A375 (cell line): ENCODE measurements around the gene KRTAP4-1. TPM values are rescaled to one million over a fixed set of nuclear protein-coding genes. Genes with fewer than 3 reads are reported as not detected.

Experiments
- small RNA-seq: library from RNA; depleted of rRNA; stranded (forward); fragments of <200 nt; gene quantifications from one replicate; pipeline ENCODE3, GENCODE V24; 2014
- total RNA-seq: library from RNA; depleted of rRNA; stranded (reverse); fragments of >200 nt; shearing (Covaris generic); gene quantifications from 2 replicates; pipeline ENCODE4 v1.2.3, GENCODE V29; 2014; rRNA removed

KRTAP4-1 gene
- not detected in 2 replicates for total RNA-seq

DNA sequence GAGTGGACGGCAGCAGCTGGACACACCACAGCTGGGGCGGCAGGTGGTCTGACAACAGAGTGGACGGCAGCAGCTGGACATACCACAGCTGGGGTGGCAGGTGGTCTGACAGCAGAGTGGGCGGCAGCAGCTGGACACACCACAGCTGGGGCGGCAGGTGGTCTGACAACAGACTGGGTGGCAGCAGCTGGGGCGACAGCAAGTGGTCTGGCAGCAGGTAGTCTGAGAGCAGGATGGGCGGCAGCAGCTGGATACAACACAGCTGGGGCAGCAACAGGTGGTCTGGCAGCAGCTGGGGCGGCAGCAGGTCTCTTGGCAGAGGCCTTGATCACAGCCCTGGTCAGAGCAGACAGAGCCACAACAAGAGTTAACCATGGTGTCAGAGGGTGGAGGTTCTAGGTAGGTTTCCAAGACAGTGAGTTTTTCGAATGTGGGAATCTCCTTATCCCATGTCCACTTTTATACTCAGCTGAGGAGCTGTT lies at the start of gene KRTAP4-1:
KRTAP4-1 (minus strand) TSS at position 432 of the 482 bp plus-strand sequence; CDS start at position 375, 57 bp downstream.

DNA sequence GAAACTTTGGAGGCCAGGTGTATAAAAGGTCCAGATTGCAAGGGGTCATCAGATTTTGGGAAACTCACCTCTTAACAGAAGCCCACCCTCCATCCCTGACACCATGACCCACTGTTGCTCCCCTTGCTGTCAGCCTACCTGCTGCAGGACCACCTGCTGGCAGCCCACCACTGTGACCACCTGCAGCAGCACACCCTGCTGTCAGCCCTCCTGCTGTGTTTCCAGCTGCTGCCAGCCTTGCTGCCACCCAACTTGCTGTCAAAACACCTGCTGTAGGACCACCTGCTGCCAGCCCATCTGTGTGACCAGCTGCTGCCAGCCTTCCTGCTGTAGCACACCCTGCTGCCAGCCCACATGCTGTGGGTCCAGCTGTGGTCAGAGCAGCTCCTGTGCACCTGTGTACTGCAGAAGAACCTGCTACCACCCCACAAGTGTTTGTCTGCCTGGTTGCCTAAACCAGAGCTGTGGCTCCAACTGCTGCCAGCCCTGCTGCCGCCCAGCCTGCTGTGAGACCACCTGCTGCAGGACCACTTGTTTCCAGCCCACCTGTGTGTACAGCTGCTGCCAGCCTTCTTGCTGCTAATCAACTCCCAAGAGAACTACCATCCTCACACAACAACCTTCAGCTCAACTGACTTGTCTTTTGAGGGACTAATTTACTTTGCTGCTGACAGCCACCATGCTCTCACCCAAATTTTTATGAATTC lies 47.8 kb upstream of the KRTAP4-1 start, which contains the start of gene KRTAP9-3:
KRTAP9-3 (plus strand) TSS at position 51 of the 707 bp plus-strand sequence; CDS start at position 104, 53 bp downstream.

DNA sequence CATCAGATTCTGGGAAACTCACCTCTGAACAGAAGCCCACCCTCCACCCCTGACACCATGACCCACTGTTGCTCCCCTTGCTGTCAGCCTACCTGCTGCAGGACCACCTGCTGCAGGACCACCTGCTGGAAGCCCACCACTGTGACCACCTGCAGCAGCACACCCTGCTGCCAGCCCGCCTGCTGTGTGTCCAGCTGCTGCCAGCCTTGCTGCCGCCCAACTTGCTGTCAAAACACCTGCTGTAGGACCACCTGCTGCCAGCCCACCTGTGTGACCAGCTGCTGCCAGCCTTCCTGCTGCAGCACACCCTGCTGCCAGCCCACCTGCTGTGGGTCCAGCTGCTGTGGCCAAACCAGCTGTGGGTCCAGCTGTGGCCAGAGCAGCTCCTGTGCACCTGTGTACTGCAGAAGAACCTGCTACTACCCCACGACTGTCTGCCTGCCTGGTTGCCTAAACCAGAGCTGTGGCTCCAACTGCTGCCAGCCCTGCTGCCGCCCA lies 41.9 kb upstream of the KRTAP4-1 start, which contains the start of gene KRTAP9-2:
KRTAP9-2 (plus strand) TSS at position 51 of the 498 bp plus-strand sequence; CDS start at position 58, 7 bp downstream.

DNA sequence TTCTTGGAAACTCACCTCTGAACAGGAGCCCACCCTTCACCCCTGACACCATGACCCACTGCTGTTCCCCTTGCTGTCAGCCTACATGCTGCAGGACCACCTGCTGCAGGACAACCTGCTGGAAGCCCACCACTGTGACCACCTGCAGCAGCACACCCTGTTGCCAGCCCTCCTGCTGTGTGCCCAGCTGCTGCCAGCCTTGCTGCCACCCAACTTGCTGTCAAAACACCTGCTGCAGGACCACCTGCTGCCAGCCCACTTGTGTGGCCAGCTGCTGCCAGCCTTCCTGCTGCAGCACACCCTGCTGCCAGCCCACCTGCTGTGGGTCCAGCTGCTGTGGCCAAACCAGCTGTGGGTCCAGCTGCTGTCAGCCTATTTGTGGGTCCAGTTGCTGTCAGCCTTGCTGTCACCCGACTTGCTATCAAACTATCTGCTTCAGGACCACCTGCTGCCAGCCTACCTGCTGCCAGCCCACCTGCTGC lies 5.2 kb upstream of the KRTAP4-1 start, which contains the start of gene KRTAP9-1:
KRTAP9-1 (plus strand) TSS at position 51 of the 482 bp plus-strand sequence; CDS start at position 51, 0 bp downstream.

DNA sequence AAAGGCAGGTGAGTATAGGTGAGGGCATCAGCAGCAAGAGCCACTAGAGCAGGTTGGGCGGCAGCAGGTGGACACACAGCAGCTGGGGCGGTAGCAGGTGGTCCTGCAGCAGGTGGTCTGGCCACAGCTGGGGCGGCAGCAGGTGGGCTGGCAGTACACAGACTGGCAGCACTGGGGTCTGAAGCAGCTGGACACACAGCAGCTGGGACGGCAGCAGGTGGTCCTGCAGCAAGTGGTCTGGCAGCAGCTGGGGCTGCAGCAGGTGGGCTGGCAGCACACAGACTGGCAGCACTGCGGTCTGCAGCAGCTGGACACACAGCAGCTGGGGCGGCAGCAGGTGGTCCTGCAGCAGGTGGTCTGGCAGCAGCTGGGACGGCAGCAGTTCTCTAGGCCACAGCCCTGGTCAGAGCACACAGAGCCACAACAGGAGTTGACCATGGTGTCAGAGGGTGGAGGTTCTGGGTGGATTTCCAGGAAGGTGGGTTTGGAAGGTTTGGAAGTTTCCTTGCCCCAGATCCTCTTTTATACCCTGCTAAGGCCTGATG lies 6.9 kb downstream of the KRTAP4-1 start, which contains the start of gene KRTAP4-2:
KRTAP4-2 (minus strand) TSS at position 495 of the 545 bp plus-strand sequence; CDS start at position 438, 57 bp downstream.

DNA sequence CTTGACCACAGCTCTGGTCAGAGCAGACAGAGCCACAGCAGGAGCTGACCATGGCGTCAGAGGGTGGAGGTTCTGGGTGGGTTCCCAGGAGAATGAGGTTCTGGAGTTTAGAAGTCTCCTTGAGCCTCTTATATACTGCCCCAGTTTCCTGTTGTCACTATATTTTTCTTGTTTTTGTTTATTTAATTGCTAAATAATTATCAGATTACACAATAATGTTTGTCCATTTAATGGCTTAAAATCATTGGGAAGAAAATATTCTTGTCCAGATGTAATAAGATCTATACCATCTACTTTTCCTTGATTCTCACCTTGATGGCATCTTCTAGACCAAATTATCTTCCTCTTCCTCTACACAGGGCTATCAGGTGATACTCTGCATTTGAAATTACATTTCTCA lies 16.6 kb downstream of the KRTAP4-1 start, which contains the start of gene KRTAP4-3:
KRTAP4-3 (minus strand) TSS at position 101 of the 400 bp plus-strand sequence; CDS start at position 52, 49 bp downstream.

DNA sequence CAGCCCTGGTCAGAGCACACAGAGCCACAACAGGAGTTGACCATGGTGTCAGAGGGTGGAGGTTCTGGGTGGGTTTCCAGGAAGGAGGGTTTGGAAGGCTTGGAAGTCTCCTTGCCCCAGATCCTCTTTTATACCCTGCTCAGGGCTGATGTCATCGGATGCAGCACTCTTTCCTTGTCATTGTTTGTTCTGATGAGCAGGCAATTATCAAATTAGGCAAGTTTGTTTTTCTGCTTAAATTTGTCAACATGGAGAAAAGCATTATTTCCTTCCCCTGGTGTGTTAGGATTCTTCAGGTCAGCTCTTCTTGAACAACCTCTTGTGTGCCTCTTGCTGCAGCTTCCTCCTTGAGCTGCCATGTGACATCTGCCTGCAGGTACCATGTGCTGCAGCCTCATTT lies 24.1 kb downstream of the KRTAP4-1 start, which contains the start of gene KRTAP4-4:
KRTAP4-4 (minus strand) TSS at position 101 of the 400 bp plus-strand sequence; CDS start at position 44, 57 bp downstream.

DNA sequence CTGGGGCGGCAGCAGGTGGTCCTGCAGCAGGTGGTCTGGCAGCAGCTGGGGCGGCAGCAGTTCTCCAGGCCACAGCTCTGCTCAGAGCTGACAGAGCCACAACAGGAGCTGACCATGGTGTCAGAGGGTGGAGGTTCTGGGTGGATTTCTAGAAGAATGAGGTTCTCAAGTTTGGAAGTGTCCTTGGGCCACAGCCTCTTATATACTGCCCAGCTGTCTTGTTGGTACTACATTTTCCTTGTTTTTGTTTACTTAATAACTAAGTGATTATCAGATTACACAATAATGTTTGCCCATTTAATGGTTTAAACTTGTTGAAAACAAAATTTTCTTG lies 35.1 kb downstream of the KRTAP4-1 start, which contains the start of gene KRTAP4-5:
KRTAP4-5 (minus strand) TSS at position 174 of the 334 bp plus-strand sequence; CDS start at position 116, 58 bp downstream.

DNA sequence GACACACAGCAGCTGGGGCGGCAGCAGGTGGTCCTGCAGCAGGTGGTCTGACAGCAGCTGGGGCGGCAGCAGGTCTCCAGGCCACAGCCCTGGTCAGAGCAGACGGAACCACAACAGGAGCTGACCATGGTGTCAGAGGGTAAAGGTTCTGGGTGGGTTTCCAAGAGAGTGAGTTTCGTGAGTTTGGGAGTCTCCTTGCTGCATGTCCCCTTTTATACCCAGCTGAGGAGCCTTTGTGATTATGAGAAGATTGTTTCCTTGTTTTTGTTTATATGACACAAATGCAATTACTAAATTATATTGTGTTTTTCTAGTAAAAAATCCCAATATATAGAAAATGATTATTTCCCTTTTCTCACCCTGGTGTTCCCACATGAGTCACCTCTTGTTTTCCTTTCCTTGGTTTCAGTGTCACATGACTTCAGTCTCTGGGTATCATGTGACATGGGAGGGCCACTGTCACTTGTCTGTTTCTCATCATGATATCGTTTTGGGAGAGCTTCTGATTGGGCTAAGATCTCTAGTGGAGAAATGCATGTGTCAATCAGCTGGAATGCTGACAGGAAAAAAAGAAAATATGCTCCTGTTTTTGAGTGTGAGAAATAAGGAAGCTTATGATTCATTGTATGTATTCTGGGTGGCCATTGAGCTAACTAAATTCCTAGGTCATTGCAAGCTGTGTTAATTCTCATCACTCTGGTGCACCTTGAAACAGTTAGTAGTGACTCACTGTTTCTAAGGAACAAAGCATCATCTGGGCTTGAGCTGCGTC lies 44.2 kb downstream of the KRTAP4-1 start, which contains the start of gene KRTAP4-6:
KRTAP4-6 (minus strand) TSS at position 185 of the 772 bp plus-strand sequence; CDS start at position 128, 57 bp downstream.

Small RNAs within 50 kb of the gene (small RNA-seq; reads per million reads assigned to genes)
- not detected for gene KRTAP4-17P

Other genes starting within 250 kb of the KRTAP4-1 start
- 0.08 TPM in 1 of 2 replicates, not detected in the other for gene KRT23, start 247.3 kb downstream of the KRTAP4-1 start, total RNA-seq
- gene KRT39, start 218.0 kb downstream of the KRTAP4-1 start, total RNA-seq = not detected in 2 replicates
- not detected in 2 replicates for gene KRT40, start 200.6 kb downstream of the KRTAP4-1 start, total RNA-seq
- not detected in 2 replicates for gene KRTAP3-3, start 190.7 kb downstream of the KRTAP4-1 start, total RNA-seq
- gene KRTAP3-2, start 185.0 kb downstream of the KRTAP4-1 start, total RNA-seq = not detected in 2 replicates
- not detected in 2 replicates for gene KRTAP3-1, start 175.8 kb downstream of the KRTAP4-1 start, total RNA-seq
- not detected in 2 replicates for gene KRTAP1-5, start 157.7 kb downstream of the KRTAP4-1 start, total RNA-seq
- gene KRTAP1-4, start 154.7 kb downstream of the KRTAP4-1 start, total RNA-seq = not detected in 2 replicates
- not detected in 2 replicates for gene KRTAP1-3, start 150.0 kb downstream of the KRTAP4-1 start, total RNA-seq
- gene KRTAP1-1, start 143.5 kb downstream of the KRTAP4-1 start, total RNA-seq = not detected in 2 replicates
- not detected in 2 replicates for gene KRTAP2-1, start 137.6 kb downstream of the KRTAP4-1 start, total RNA-seq
- gene KRTAP2-2, start 129.7 kb downstream of the KRTAP4-1 start, total RNA-seq = not detected in 2 replicates
- 0.29 TPM in 1 of 2 replicates, not detected in the other for gene KRTAP2-3, start 124.8 kb downstream of the KRTAP4-1 start, total RNA-seq
- gene KRTAP2-4, start 119.0 kb downstream of the KRTAP4-1 start, total RNA-seq = not detected in 2 replicates
- not detected in 2 replicates for gene KRTAP4-7, start 100.8 kb downstream of the KRTAP4-1 start, total RNA-seq
- not detected in 2 replicates for gene KRTAP4-8, start 86.8 kb downstream of the KRTAP4-1 start, total RNA-seq
- not detected in 2 replicates for gene KRTAP4-16, start 82.7 kb downstream of the KRTAP4-1 start, total RNA-seq
- gene KRTAP4-9, start 79.5 kb downstream of the KRTAP4-1 start, total RNA-seq = not detected in 2 replicates
- not detected in 2 replicates for gene KRTAP4-11, start 66.5 kb downstream of the KRTAP4-1 start, total RNA-seq
- not detected in 2 replicates for gene KRTAP4-12, start 60.7 kb downstream of the KRTAP4-1 start, total RNA-seq
- not detected in 2 replicates for gene KRTAP4-6, start 44.4 kb downstream of the KRTAP4-1 start, total RNA-seq
- not detected in 2 replicates for gene KRTAP4-5, start 35.1 kb downstream of the KRTAP4-1 start, total RNA-seq
- gene KRTAP4-4, start 24.2 kb downstream of the KRTAP4-1 start, total RNA-seq = not detected in 2 replicates
- not detected in 2 replicates for gene KRTAP4-3, start 16.7 kb downstream of the KRTAP4-1 start, total RNA-seq
- gene KRTAP4-2, start 6.7 kb downstream of the KRTAP4-1 start, total RNA-seq = not detected in 2 replicates
- not detected in 2 replicates for gene KRTAP9-1, start 5.0 kb upstream of the KRTAP4-1 start, total RNA-seq
- gene KRTAP9-2, start 41.7 kb upstream of the KRTAP4-1 start, total RNA-seq = not detected in 2 replicates
- not detected in 2 replicates for gene KRTAP9-3, start 47.5 kb upstream of the KRTAP4-1 start, total RNA-seq
- gene KRTAP9-8, start 53.1 kb upstream of the KRTAP4-1 start, total RNA-seq = not detected in 2 replicates
- gene KRTAP9-4, start 64.8 kb upstream of the KRTAP4-1 start, total RNA-seq = not detected in 2 replicates
- gene KRTAP9-9, start 70.5 kb upstream of the KRTAP4-1 start, total RNA-seq = not detected in 2 replicates
- gene KRTAP9-6, start 80.5 kb upstream of the KRTAP4-1 start, total RNA-seq = not detected in 2 replicates
- gene KRTAP9-7, start 90.8 kb upstream of the KRTAP4-1 start, total RNA-seq = not detected in 2 replicates
- gene KRTAP29-1, start 117.9 kb upstream of the KRTAP4-1 start, total RNA-seq = not detected in 2 replicates
- not detected in 2 replicates for gene KRTAP16-1, start 124.4 kb upstream of the KRTAP4-1 start, total RNA-seq
- not detected in 2 replicates for gene KRTAP17-1, start 130.8 kb upstream of the KRTAP4-1 start, total RNA-seq
- gene KRT33A, start 165.9 kb upstream of the KRTAP4-1 start, total RNA-seq = not detected in 2 replicates
- gene KRT33B, start 184.9 kb upstream of the KRTAP4-1 start, total RNA-seq = 0.29 TPM in 1 of 2 replicates, not detected in the other
- 0.23 and 0.77 TPM in 2 replicates for gene KRT34, start 197.4 kb upstream of the KRTAP4-1 start, total RNA-seq
- gene KRT31, start 212.7 kb upstream of the KRTAP4-1 start, total RNA-seq = not detected in 2 replicates
- gene KRT37, start 239.7 kb upstream of the KRTAP4-1 start, total RNA-seq = not detected in 2 replicates